H1 (cell line): ENCODE results near the gene SPIRE2. TPM values are rescaled to one million over a fixed set of nuclear protein-coding genes. Genes with fewer than 3 reads are reported as not detected.

Source experiments
- CTCF ChIA-PET: fragments of 300-600 bp; sonication (Branson Sonifier 250); formaldehyde crosslinking; loops from one replicate; lab custom pipeline; 2021; ENCODE audit not compliant: partially characterized antibody; lab: Charles Lee
- POLR2A ChIA-PET: fragments of 300-600 bp; sonication (Branson Sonifier 250); formaldehyde crosslinking; loops from one replicate; lab custom pipeline; 2021; ENCODE audit warnings: inconsistent platforms; ENCODE audit not compliant: partially characterized antibody; lab: Charles Lee
- DNase-seq, 2 experiments: peaks; one replicate each; pipeline versions ENCODE4 v3.0.0 to v3.0.0-alpha.2; 2010 to 2022; ENCODE audit warnings: low spot score in 2 of 2, low read depth in 1 of 2, mixed read lengths in 1 of 2
- FAIRE-seq: peaks from 2 replicates; lab custom pipeline; 2011; peaks lifted over from hg19 to GRCh38; lab: Jason Lieb, UNC
- H2AFZ ChIP-seq: 2 replicates; pipeline ENCODE4 v1.8.1; 2012; ENCODE audit warnings: low read length, inconsistent platforms
- H2AK5ac ChIP-seq: 2 replicates; pipeline ENCODE4 v1.6.1; 2013; ENCODE audit warnings: low read depth, low read length
- H2BK120ac ChIP-seq: replicated peaks from 2 replicates; pipeline ENCODE3; 2013; ENCODE audit warnings: low read depth, low read length, inconsistent platforms
- H2BK12ac ChIP-seq: 2 replicates; pipeline ENCODE4 v1.6.1; 2013; ENCODE audit warnings: low read depth, low read length
- H2BK15ac ChIP-seq: 2 replicates; pipeline ENCODE4 v1.6.1; 2013; ENCODE audit warnings: low read length
- H2BK20ac ChIP-seq: 2 replicates; pipeline ENCODE4 v1.6.1; 2013; ENCODE audit warnings: low read length
- H2BK5ac ChIP-seq: 2 replicates; pipeline ENCODE4 v1.6.1; 2013; ENCODE audit warnings: low read depth, low read length
- H3K14ac ChIP-seq: 2 replicates; pipeline ENCODE4 v1.6.1; 2013; ENCODE audit warnings: inconsistent platforms; ENCODE audit not compliant: insufficient read length
- H3K18ac ChIP-seq: 2 replicates; pipeline ENCODE4 v1.6.1; 2013; ENCODE audit warnings: low read length; ENCODE audit errors: extremely low read depth
- H3K23ac ChIP-seq: 2 replicates; pipeline ENCODE4 v1.6.1; 2013; ENCODE audit warnings: inconsistent platforms; ENCODE audit not compliant: insufficient read length
- H3K23me2 ChIP-seq: 2 replicates; pipeline ENCODE4 v1.6.1; 2013; ENCODE audit warnings: low read depth, low read length
- H3K27ac ChIP-seq: 2 replicates; pipeline ENCODE4 v1.6.1; 2011; ENCODE audit warnings: low read depth, low read length, inconsistent platforms
- H3K27me3 ChIP-seq, 4 experiments: replicated peaks in 1 of 4; 1 replicate in 1 of 4; 2 replicates in 3 of 4; pipeline versions ENCODE4 v1.6.1 to v1.8.1; 2011 to 2013; ENCODE audit warnings: low read length in 3 of 4, mild to moderate bottlenecking in 3 of 4, inconsistent platforms in 2 of 4, mixed read lengths in 2 of 4, moderate library complexity in 1 of 4; ENCODE audit not compliant: control insufficient read depth in 3 of 4, insufficient read depth in 3 of 4; ENCODE audit errors: extremely low read depth in 1 of 4
- H3K36me3 ChIP-seq, 4 experiments: 2 replicates each; pipeline versions ENCODE4 v1.6.1 to v1.8.1; 2011 to 2013; ENCODE audit warnings: mild to moderate bottlenecking in 4 of 4, low read length in 3 of 4, moderate library complexity in 2 of 4, control low read depth in 1 of 4, inconsistent platforms in 1 of 4; ENCODE audit not compliant: insufficient read depth in 4 of 4, control insufficient read depth in 2 of 4
- H3K4ac ChIP-seq: replicated peaks from 2 replicates; pipeline ENCODE3; 2013; ENCODE audit warnings: low read length, low read depth, mixed read lengths, inconsistent platforms; ENCODE audit not compliant: insufficient read length
- H3K4me1 ChIP-seq, 4 experiments: replicated peaks in 1 of 4; 1 replicate in 1 of 4; 2 replicates in 3 of 4; pipeline versions ENCODE4 v1.6.1 to v1.8.1; 2011 to 2013; ENCODE audit warnings: low read length in 3 of 4, inconsistent platforms in 2 of 4, mixed read lengths in 1 of 4; ENCODE audit not compliant: insufficient read depth in 4 of 4, control insufficient read depth in 3 of 4
- H3K4me2 ChIP-seq, 2 experiments: 2 replicates each; pipeline versions ENCODE4 v1.6.1 to v1.8.1; 2011 to 2013; ENCODE audit warnings: low read depth in 2 of 2, low read length in 2 of 2, control low read depth in 1 of 2, inconsistent platforms in 1 of 2, mild to moderate bottlenecking in 1 of 2; ENCODE audit not compliant: insufficient read depth in 1 of 2
- H3K4me3 ChIP-seq, 4 experiments: fragments of 200-600, 300-600 bp in 1 of 4; sonication (generic), shearing (Covaris generic), sonication (Bioruptor Twin) in 1 of 4; 2 replicates each; pipeline versions ENCODE4 v1.5.1 to v1.8.1; 2011 to 2016; ENCODE audit warnings: low read length in 4 of 4, low read depth in 3 of 4, control low read depth in 2 of 4, inconsistent platforms in 2 of 4, mild to moderate bottlenecking in 2 of 4, mixed read lengths in 1 of 4, moderate library complexity in 1 of 4; ENCODE audit not compliant: insufficient read depth in 2 of 4; ENCODE audit errors: extremely low read depth in 1 of 4
- H3K56ac ChIP-seq: replicated peaks from 2 replicates; pipeline ENCODE3; 2013; ENCODE audit warnings: low read depth, mild to moderate bottlenecking, mixed read lengths, low read length, inconsistent platforms; ENCODE audit not compliant: insufficient read length
- H3K79me1 ChIP-seq: 2 replicates; pipeline ENCODE4 v1.6.1; 2013; ENCODE audit warnings: low read depth, low read length, control low read depth
- H3K79me2 ChIP-seq, 2 experiments: 2 replicates each; pipeline versions ENCODE4 v1.6.1 to v1.8.1; 2012 to 2013; ENCODE audit warnings: low read length in 2 of 2, mild to moderate bottlenecking in 2 of 2, inconsistent platforms in 1 of 2; ENCODE audit not compliant: insufficient read depth in 2 of 2, control insufficient read depth in 1 of 2
- H3K9ac ChIP-seq, 4 experiments: replicated peaks in 1 of 4; 1 replicate in 1 of 4; 2 replicates in 3 of 4; pipeline versions ENCODE4 v1.6.1 to v1.8.1; 2011 to 2013; ENCODE audit warnings: low read depth in 3 of 4, low read length in 3 of 4, control low read depth in 2 of 4, mild to moderate bottlenecking in 2 of 4, moderate library complexity in 2 of 4, inconsistent platforms in 1 of 4; ENCODE audit errors: extremely low read depth in 1 of 4
- H3K9me3 ChIP-seq, 2 experiments: 2 replicates each; pipeline versions ENCODE4 v1.6.1 to v1.8.1; 2012 to 2013; ENCODE audit warnings: mild to moderate bottlenecking in 2 of 2, moderate library complexity in 2 of 2, control low read depth in 1 of 2, inconsistent platforms in 1 of 2, low read depth in 1 of 2, low read length in 1 of 2, mixed read lengths in 1 of 2; ENCODE audit not compliant: insufficient read depth in 2 of 2
- H4K20me1 ChIP-seq, 2 experiments: replicated peaks in 1 of 2; 2 replicates each; pipeline versions ENCODE3 to v1.8.1; 2011 to 2013; ENCODE audit warnings: inconsistent platforms in 2 of 2, low read length in 2 of 2, mild to moderate bottlenecking in 1 of 2; ENCODE audit not compliant: insufficient read depth in 2 of 2, control insufficient read depth in 1 of 2
- H4K5ac ChIP-seq: 2 replicates; pipeline ENCODE4 v1.6.1; 2013; ENCODE audit warnings: low read length, low read depth, mixed read lengths, inconsistent platforms; ENCODE audit not compliant: insufficient read length
- H4K8ac ChIP-seq: 2 replicates; pipeline ENCODE4 v1.8.0; 2013; ENCODE audit warnings: mild to moderate bottlenecking, moderate library complexity, low read length, inconsistent platforms; ENCODE audit not compliant: insufficient read depth; ENCODE audit errors: extremely low read depth
- H4K91ac ChIP-seq: replicated peaks from 2 replicates; pipeline ENCODE3; 2013; ENCODE audit warnings: low read length, mixed read lengths, inconsistent platforms; ENCODE audit not compliant: insufficient read length
- ASH2L ChIP-seq: fragments of 200-600, 300-600 bp; sonication (generic); IDR thresholded peaks from one replicate; pipeline ENCODE4 v1.7.1; 2017; ENCODE audit warnings: low read length
- EZH2 ChIP-seq: fragments of 200-600 bp; sonication (generic); IDR thresholded peaks from 2 replicates; pipeline ENCODE4 v1.7.1; 2012; ENCODE audit warnings: low read depth, mild to moderate bottlenecking, moderate library complexity, low read length, inconsistent platforms; ENCODE audit not compliant: severe bottlenecking
- FOSL1 ChIP-seq: IDR thresholded peaks from 2 replicates; pipeline ENCODE4 v1.6.1; 2011; ENCODE audit warnings: mild to moderate bottlenecking, low read depth, low read length, moderate library complexity; ENCODE audit not compliant: insufficient read depth
- MAFK ChIP-seq: IDR thresholded peaks from 2 replicates; pipeline ENCODE4 v1.6.1; 2012; ENCODE audit warnings: low read depth, mild to moderate bottlenecking, improper control_type of control experiment, low read length
- TAF7 ChIP-seq: optimal IDR thresholded peaks from 2 replicates; pipeline ENCODE3; 2011; ENCODE audit warnings: low read depth, mild to moderate bottlenecking, inconsistent platforms, low read length, moderate library complexity, borderline replicate concordance
- WGBS, 2 experiments: shearing (Covaris generic) in 1 of 2; methylation state at CpG; one replicate each; pipeline versions ENCODE4 v1.1.6 to v1.1.7; 2013 to 2015; ENCODE audit warnings: low lambda C conversion rate in 2 of 2, mixed read lengths in 2 of 2, inconsistent platforms in 1 of 2, low coverage in 1 of 2, missing lambda C conversion rate in 1 of 2; ENCODE audit not compliant: insufficient replicate concordance in 2 of 2, insufficient coverage in 1 of 2, insufficient read length in 1 of 2; ENCODE audit errors: extremely low coverage in 1 of 2, missing lambda C conversion rate in 1 of 2; 5-methylcytosine and 5-hydroxymethylcytosine counted together
- polyA plus RNA-seq, 7 experiments: library from polyadenylated mRNA; depleted of rRNA in 3 of 7; stranded (reverse) in 5 of 7; unstranded in 2 of 7; fragments of >200 nt in 5 of 7; fragments of 200-250 nt in 2 of 7; gene quantifications; 1 replicate in 5 of 7; 2 replicates in 1 of 7; 4 replicates in 1 of 7; pipeline versions ENCODE4 v1.2.1 to v1.2.3, GENCODE V29; 2011 to 2013; ENCODE audit warnings: missing spikeins in 2 of 7, mixed read lengths in 2 of 7
- total RNA-seq: library from RNA; stranded (reverse); fragmentation: NEBNext Ultra II Directional; extraction: Animal tissue kit (Norgen Biotek cat#: 25700); gene quantifications from 2 replicates; pipeline ENCODE4 v1.2.1, GENCODE V29; 2021

The SPIRE2 gene
- total and polyA plus RNA-seq, 2 of the 8 experiments (the other 6 are each of a cell fraction or from before 2014, with no cell fraction given) = 7.4 to 15.4 TPM

DNA sequence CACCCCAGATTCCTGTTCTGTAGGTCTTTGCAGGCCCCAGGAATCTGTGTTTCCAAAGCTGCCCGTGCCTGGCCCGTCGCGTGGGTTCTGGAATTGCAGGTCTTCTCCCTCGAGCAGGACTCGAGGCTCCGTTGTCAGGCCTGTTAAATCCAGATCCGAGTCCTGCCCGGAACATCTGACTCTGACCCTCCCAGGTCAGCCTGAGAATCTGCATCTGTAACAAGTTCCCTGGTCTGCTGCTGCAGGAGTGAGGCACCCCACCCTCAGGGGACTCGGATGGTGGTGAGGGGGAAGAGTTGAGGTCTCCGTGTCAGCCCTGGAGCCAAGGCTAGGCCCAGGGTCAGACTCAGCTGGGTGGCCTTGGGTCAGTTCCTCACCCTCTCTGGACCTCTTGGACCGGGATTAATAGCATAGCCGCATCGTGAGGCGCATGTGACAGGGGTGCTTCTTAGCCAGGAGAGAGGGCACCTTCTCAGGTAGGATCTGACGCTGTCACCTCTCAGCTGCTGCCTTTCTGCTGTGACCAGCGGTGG, 8.8 kb downstream of the SPIRE2 start:
- Histone ChIP-seq H3K14ac (no peak overlapping the region), H3K9me3 (no peaks in the 10 kb centered on the region), H3K23ac (no peak overlapping the region), H2BK15ac (no peak overlapping the region), H4K20me1 (peaks cover 0 to 5% of the 10 kb centered on the region in 2 experiments), H3K4ac (no peak overlapping the region), H3K79me2 (no peaks in the 10 kb centered on the region), H3K4me1 (peaks cover 0 to 5% (median 1%) of the 10 kb centered on the region in 4 experiments; a peak in 2 of 7 replicates), H2BK5ac (no peak overlapping the region), H2BK20ac (no peak overlapping the region), H3K36me3 (no peaks in the 10 kb centered on the region), H2BK120ac (no peak overlapping the region), H4K8ac (0 out of 2 replicates have a peak overlapping the region, but pooled peaks have one; percentile 25), H3K23me2 (no peaks in the 10 kb centered on the region), H2BK12ac (no peak overlapping the region), H3K4me3 (no peak overlapping the region), H3K9ac (no peak overlapping the region), H3K56ac (no peak overlapping the region), H2AK5ac (no peak overlapping the region), H3K18ac (no peak overlapping the region), H4K5ac (no peak overlapping the region), H3K4me2 (no peak overlapping the region), H4K91ac (no peak overlapping the region), H2AFZ (no peak overlapping the region), H3K27me3 (no peaks in the 10 kb centered on the region), H3K27ac (no peak overlapping the region), H3K79me1 (no peaks in the 10 kb centered on the region)
- FAIRE-seq (no peak), DNase-seq (no peak)
- ChIA-PET POLR2A (interaction anchor here (0.6 to 2.2 kb wide), 3 partner anchors 9 to 48 kb away, joined by 3 to 5 read pairs (median 4); partner anchors contain the start of genes FANCA and SPIRE2), CTCF (interaction anchor here (0.6 to 2.8 kb wide), 6 partner anchors 10 to 184 kb away, joined by 3 to 21 read pairs (median 3); no protein-coding TSS in a partner anchor)
- WGBS, 2 experiments = 95% methylated on average over 17 of the region's 17 CpGs; no CpG with 5 or more reads in 1 of the 2 experiments
- TF ChIP-seq EZH2 (no peak), ASH2L (no peak), MAFK (no peak), TAF7 (no peak), FOSL1 (no peak)
